GM12873 (cell line): ENCODE measurements around the gene CFAP74.

Experiments used
- CTCF ChIP-seq: IDR thresholded peaks from 2 replicates; pipeline ENCODE4 v1.5.1; 2012; ENCODE audit warnings: low read depth, mild to moderate bottlenecking, moderate library complexity, low read length, control low read depth; ENCODE audit not compliant: insufficient read depth; ENCODE audit errors: missing control alignments

Gene CFAP74

GRCh38 chr1:1924849-1925248, 78.7 kb downstream of the CFAP74 start:
- no peak for TF ChIP-seq CTCF

GRCh38 chr1:1924386-1924785, 79.2 kb downstream of the CFAP74 start:
- TF ChIP-seq CTCF = no peak

GRCh38 chr1:1922956-1923833, 80.4 kb downstream of the CFAP74 start:
- no peak for TF ChIP-seq CTCF

GRCh38 chr1:1922702-1922955, 81.0 kb downstream of the CFAP74 start:
- TF ChIP-seq CTCF = no peak

- no peak for TF ChIP-seq CTCF
Observed at GRCh38 chr1:1921901-1922701, 81.5 kb downstream of the CFAP74 start.

- TF ChIP-seq CTCF = no peak
Observed at GRCh38 chr1:1921459-1921862, 82.1 kb downstream of the CFAP74 start.

GRCh38 chr1:1920608-1921458, 82.8 kb downstream of the CFAP74 start:
- TF ChIP-seq CTCF = no peak
